Immature natural killer cell (primary cell): Measurements from ENCODE around the gene ENPP7. TPM values are rescaled to one million over a fixed set of nuclear protein-coding genes. Genes with fewer than 3 reads are reported as not detected.

ENCODE experiments used
- DNase-seq, 3 donors: peaks; one replicate each; pipeline ENCODE4 v3.0.0; 2022; ENCODE audit warnings: mixed read lengths in 1 of 3
- H3K27ac Mint-ChIP-seq, 6 donors: one replicate each; pipeline ENCODE4 v1.8.0; 2020; ENCODE audit warnings: mixed read lengths in 6 of 6, mild to moderate bottlenecking in 5 of 6, inconsistent platforms in 4 of 6, moderate library complexity in 3 of 6
- H3K27me3 Mint-ChIP-seq, 3 donors: one replicate each; pipeline ENCODE4 v1.8.0; 2020 to 2021; ENCODE audit warnings: low read depth in 3 of 3, mild to moderate bottlenecking in 3 of 3, mixed read lengths in 3 of 3, moderate library complexity in 3 of 3, inconsistent platforms in 1 of 3
- H3K36me3 Mint-ChIP-seq, 3 donors: one replicate each; pipeline ENCODE4 v1.8.0; 2020; ENCODE audit warnings: mixed read lengths in 3 of 3, inconsistent platforms in 2 of 3, mild to moderate bottlenecking in 2 of 3
- H3K4me1 Mint-ChIP-seq, 2 donors: one replicate each; pipeline ENCODE4 v1.8.0; 2020; ENCODE audit warnings: inconsistent platforms in 2 of 2, mild to moderate bottlenecking in 2 of 2, mixed read lengths in 2 of 2, moderate library complexity in 1 of 2
- H3K4me3 Mint-ChIP-seq, 5 donors: one replicate each; pipeline ENCODE4 v1.8.0; 2020; ENCODE audit warnings: mild to moderate bottlenecking in 5 of 5, mixed read lengths in 5 of 5, inconsistent platforms in 3 of 5, moderate library complexity in 3 of 5
- H3K9me3 Mint-ChIP-seq, 6 donors: one replicate each; pipeline ENCODE4 v1.8.0; 2020; ENCODE audit warnings: mild to moderate bottlenecking in 6 of 6, mixed read lengths in 6 of 6, inconsistent platforms in 4 of 6, moderate library complexity in 3 of 6
- polyA plus RNA-seq, 3 donors: library from polyadenylated mRNA; unstranded; fragments of 300-500 nt; fragmentation: Illumina TruSeq; gene quantifications; one replicate each; pipeline ENCODE4 v1.2.3, GENCODE V29; 2021

Gene ENPP7
- polyA plus RNA-seq, 3 donors from 2014 or later, result 0.16 to 0.22 TPM; not detected in 1

DNA sequence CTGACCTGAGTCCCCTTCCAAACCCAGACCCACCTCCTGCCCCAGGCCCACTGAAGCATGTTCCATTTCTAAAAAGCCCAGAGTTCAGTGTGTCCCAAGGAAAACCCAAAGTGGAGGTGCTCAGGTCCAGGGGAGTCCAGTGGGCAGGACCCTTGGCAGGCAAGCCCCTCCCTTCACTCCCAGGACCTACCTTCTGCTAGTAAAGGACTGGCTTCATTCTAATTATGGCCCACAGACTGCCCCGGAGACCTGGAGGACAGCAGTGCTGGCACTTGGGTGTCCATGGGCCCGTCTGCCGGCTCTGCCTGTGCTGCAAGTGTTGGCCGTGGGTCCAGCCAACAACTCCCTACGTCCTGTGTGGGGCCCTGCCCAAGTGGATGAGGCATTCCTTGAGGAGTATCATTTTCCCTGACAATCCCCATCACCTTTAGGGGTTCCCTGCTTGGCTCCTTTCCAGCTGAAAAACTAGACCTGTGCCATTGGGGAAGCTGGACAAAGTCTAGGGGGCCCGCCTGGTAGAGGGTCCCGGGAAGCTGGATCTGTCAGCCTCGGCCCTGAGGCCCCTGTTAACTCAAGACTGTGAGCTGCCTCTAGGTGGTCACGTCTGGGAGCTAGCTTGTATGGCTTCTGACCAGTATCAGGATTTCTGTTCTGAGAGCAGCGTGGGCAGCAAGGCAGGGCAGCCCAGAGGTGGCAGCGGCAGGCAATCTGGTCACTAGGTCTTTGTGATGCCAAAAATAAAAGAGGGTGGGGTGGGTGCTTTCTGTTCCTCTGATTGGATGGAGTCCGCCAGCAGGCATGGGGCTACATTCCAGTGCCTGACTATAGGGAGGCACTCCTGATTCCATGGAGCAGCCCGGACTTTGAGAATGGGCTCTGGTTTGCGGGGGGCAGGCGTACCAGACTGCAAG is 55.4 kb downstream of the ENPP7 start:
- Mint-ChIP-seq H3K4me3 (no peak overlapping the region), H3K36me3 (no peaks in the 10 kb centered on the region), H3K4me1 (peaks cover 0 to 4% of the 10 kb centered on the region in 2 donors), H3K27ac (no peak overlapping the region), H3K27me3 (peaks cover 18 to 38% (median 30%) of the 10 kb centered on the region in 3 donors), H3K9me3 (peaks cover 0 to 2% (median 0%) of the 10 kb centered on the region in 6 donors)
- no peak for DNase-seq

GRCh38 chr17:79786930-79787643 is 56.3 kb downstream of the ENPP7 start:
- no peak for DNase-seq
- Mint-ChIP-seq H3K9me3 (peaks cover 0 to 2% (median 0%) of the 10 kb centered on the region in 6 donors), H3K4me3 (no peak overlapping the region), H3K36me3 (no peaks in the 10 kb centered on the region), H3K27me3 (peaks cover 21 to 46% (median 31%) of the 10 kb centered on the region in 3 donors), H3K27ac (no peak overlapping the region), H3K4me1 (peaks cover 0 to 4% of the 10 kb centered on the region in 2 donors)

DNA sequence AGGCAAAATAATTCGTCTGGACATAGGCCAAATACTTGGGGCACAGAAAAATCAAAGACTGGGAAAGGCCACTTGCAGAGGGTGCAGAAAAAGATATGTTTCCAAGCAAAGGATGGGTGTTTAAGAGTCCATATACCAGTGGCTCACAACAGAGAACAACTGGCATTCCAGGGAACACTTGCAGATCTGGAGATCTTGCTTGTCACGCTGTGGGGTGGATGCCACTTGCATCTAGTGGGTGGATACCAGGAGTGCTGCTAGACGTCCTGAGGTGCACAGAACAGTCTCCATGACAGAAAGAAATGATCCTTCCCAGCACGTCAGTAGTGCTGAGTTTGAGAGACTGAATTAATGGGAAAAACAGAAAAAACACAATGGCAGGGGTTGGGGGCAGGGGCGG is 57.7 kb downstream of the ENPP7 start:
- no peaks in the 10 kb centered on the region for H3K36me3 Mint-ChIP-seq
- DNase-seq, result no peak
- peaks cover 23 to 50% (median 33%) of the 10 kb centered on the region in 3 donors for H3K27me3 Mint-ChIP-seq
- H3K27ac Mint-ChIP-seq, result no peak overlapping the region
- H3K4me3 Mint-ChIP-seq, result peak overlapping the region in 1 of 5 donors; percentile 17
- H3K4me1 Mint-ChIP-seq, result peaks cover 0 to 4% of the 10 kb centered on the region in 2 donors
- peaks cover 0 to 2% (median 0%) of the 10 kb centered on the region in 6 donors for H3K9me3 Mint-ChIP-seq

DNA sequence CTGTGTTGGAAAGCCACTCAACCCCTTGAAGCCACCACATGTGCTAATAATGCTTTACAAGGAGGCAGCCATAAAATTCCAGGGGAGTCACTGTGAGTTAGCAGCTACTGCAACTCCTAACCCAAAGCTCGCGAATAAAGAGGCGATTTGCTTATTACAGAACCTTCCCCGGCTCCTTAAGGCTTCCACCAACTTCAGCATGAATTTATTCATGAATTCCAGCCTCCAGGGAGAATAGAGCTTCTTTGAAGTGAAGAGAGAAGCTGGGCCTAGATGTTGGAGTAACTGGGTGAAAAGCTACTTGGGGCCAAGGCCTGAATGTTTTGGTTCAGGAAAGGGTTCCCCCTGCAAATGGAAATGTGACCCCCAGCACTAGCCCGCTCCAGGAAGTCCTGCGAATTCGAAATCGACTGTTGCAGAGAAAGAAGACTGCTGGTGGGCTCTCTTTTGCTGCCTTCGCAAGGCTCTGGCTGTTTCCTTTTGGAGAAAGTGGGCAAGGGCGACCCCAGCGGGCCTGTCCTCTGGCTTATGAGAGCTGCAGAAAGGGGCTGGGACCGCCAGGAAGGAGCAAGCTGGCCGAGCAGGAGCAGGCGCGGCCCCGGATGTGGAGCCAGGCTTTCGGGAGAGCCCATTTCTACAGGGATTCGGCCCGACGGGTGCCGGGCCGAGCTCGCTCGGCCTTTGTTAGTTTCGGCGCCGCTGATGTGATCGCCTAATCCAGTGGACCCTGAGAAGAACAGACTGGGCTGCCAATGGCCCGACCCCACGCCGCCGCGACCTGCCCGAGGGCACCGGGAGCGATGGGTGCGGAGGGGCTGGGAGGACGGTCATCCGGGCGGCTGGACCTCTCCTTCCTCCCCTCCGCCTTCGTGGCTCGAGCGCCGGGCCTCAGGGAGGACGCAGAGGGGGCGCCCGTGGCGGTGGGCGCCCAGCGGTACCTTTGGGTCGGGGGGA is 58.5 kb downstream of the ENPP7 start:
- no peak for DNase-seq

DNA sequence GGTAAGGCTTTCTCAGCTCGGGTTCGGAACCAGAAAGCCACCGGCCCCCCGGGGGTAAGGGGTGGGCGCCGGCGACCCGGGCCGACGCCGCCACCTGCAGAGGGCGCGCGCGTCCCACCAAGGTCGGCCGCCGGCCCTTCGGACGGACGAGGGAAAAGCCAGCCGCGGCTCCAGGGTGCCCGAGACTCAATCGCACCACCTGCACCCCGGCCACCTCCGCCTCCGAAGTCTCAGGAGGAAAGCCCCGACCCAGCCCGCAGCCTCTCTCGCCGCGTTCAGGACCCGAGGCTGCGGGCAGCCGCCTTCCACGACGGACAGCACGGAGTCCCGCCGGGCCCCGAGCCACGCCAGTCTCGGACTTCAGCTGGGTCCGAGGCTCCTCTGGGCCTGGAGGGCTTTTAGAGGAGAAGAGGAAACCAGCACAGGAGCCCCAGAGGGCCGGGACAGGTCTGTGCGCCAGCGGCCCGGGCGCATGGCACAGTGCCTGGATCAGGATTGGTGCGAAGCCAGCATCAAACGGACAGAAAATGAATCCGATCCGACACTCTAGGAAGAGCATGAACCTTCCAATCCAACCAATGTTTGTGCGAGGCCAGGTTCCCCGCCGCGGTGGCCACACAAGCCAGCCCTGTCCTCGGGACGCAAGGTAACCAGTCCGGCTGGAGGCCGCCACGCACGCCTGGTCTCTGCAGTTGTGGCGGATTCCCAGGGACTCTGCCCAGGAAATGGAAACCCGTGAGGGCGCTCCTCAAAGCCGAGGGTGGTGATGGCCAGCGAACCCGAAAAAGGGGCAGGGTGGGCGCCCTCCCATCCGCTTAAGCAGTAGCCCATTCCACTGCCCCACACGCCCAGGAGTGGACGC is 59.4 kb downstream of the ENPP7 start:
- H3K4me3 Mint-ChIP-seq, result no peak overlapping the region
- DNase-seq, result no peak
- no peak overlapping the region for H3K27ac Mint-ChIP-seq
- H3K9me3 Mint-ChIP-seq, result peaks cover 0 to 2% (median 0%) of the 10 kb centered on the region in 6 donors
- peaks cover 0 to 3% (median 3%) of the 10 kb centered on the region in 3 donors for H3K36me3 Mint-ChIP-seq
- H3K4me1 Mint-ChIP-seq, result peaks cover 0 to 4% of the 10 kb centered on the region in 2 donors
- peaks cover 22 to 54% (median 34%) of the 10 kb centered on the region in 3 donors for H3K27me3 Mint-ChIP-seq

More for the DNA sequence above, 58.5 kb downstream of the ENPP7 start:
- Mint-ChIP-seq H3K4me1 (peaks cover 0 to 4% of the 10 kb centered on the region in 2 donors), H3K4me3 (peak overlapping the region in 1 of 5 donors; percentile 30), H3K9me3 (peaks cover 0 to 2% (median 0%) of the 10 kb centered on the region in 6 donors), H3K27me3 (peaks cover 23 to 54% (median 34%) of the 10 kb centered on the region in 3 donors), H3K27ac (no peak overlapping the region), H3K36me3 (peaks cover 0 to 3% (median 3%) of the 10 kb centered on the region in 3 donors)

DNA sequence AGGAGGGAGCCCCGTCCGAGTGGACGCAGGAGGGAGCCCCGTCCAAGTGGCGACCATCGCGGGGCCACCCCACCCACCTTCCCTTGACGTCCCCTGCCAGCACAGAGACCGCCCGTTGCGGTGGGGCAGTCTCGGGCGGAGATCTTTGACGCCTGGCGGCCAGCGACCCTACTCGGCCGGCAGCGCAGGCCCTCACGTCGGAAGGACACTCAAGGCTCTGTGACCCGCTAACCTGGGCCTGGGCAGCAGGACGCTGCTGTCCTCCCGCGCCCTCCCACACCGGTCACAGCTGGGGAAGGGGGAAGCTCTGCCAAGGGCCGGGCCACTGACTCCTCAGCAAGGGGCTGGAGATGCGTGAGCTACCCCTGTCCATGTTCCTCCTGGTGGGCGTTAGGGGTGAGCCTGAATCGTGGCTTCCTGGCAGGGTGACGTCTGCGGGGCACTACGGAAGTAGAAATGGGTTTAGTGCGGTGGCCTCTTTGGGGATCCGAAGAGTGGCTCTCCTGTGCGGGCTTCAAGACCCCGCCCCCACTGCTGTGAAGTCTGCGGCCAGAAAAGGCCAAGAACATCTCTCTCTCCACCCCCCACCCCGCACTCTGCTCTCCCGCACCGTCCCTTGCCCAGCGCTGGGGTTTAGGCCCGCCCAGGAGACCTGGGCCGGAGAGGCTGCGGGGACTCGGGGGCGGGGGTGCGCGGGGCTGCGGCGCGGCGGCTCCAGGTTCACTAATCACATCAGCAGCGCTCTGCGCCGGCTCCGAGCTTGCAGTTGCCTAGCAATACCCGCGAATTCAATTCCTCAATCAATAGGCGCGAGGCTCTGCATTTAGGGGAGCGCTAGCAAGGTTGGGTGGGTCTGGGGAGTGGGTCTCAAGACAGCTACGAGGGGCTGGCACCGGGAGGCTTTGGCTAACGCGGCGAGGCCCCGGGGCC is 60.3 kb downstream of the ENPP7 start:
- Mint-ChIP-seq H3K27me3 (peaks cover 21 to 54% (median 36%) of the 10 kb centered on the region in 3 donors), H3K4me3 (peak overlapping the region in 1 of 5 donors; percentile 38), H3K27ac (no peak overlapping the region), H3K4me1 (peaks cover 3 to 8% of the 10 kb centered on the region in 2 donors), H3K36me3 (peaks cover 0 to 3% (median 3%) of the 10 kb centered on the region in 3 donors), H3K9me3 (peaks cover 0 to 4% (median 0%) of the 10 kb centered on the region in 6 donors)
- no peak for DNase-seq

- Mint-ChIP-seq H3K27me3 (peaks cover 24 to 57% (median 32%) of the 10 kb centered on the region in 3 donors), H3K36me3 (peaks cover 0 to 3% (median 3%) of the 10 kb centered on the region in 3 donors), H3K4me3 (no peak overlapping the region), H3K27ac (no peak overlapping the region), H3K4me1 (peaks cover 8 to 12% of the 10 kb centered on the region in 2 donors), H3K9me3 (peaks cover 0 to 4% (median 0%) of the 10 kb centered on the region in 6 donors)
- no peak for DNase-seq
These were observed 61.0 kb downstream of the ENPP7 start for GRCh38 chr17:79791735-79792161.

Other genes with a start within 250 kb of the ENPP7 start
- 1 to 10 TPM in 1 of 3 donors, under 1 TPM in 1, not detected in 1; 0.71 to 1.0 TPM for gene RBFOX3, start 119.9 kb upstream of the ENPP7 start, polyA plus RNA-seq
- gene CBX2, start 47.2 kb downstream of the ENPP7 start, polyA plus RNA-seq, result under 1 TPM in 1 of 3 donors, not detected in 2; 0.33 TPM
- gene CBX8, start 66.1 kb downstream of the ENPP7 start, polyA plus RNA-seq, result 1 to 10 TPM in 2 of 3 donors, not detected in 1; 1.4 to 2.5 TPM
- gene CBX4, start 108.5 kb downstream of the ENPP7 start, polyA plus RNA-seq, result 1 to 10 TPM; 3.0 to 6.7 (median 4.9) TPM